ENCODE results near the gene SHISA6. TPM values are rescaled to one million over a fixed set of nuclear protein-coding genes. Genes with fewer than 3 reads are reported as not detected.

The SHISA6 gene
- polyA plus RNA-seq, 1 donor from 2014 or later: 1.8 TPM

DNA sequence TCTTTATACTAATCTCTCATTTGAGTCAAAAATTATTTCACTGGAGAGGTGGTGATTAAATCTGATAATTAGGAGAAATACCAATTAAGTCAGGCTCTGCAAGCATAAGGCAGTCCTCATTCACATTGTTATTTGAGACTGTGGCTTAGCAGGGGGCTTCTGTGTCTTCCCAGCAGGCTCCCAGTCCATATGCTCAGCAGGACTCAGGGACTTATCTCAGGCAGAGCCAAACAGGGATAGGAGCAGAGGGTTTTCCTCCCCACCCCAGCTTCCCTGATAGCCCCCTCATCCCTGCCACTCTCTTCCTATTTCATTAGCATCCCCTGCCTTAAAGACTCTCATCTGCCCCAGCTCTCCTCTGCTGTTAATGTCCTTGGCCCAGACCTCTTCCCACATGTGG, 252.9 kb downstream of the SHISA6 start:
- no peaks in the 10 kb centered on the region for H3K9me3 ChIP-seq (ENCODE audit: low read length)
- no peak overlapping the region for H3K4me3 ChIP-seq (ENCODE audit: low read length)
- TF ChIP-seq MXI1 (conservative IDR thresholded peaks at IDR 0.05; ENCODE audit: poor library complexity, severe bottlenecking) (no peak), CTCF (IDR thresholded peaks at IDR 0.05; ENCODE audit: poor library complexity, severe bottlenecking) (no peak), EZH2 (IDR thresholded peaks at IDR 0.05; ENCODE audit: borderline replicate concordance, insufficient read depth, low read length, poor library complexity, severe bottlenecking) (no peak), POLR2AphosphoS5 (IDR thresholded peaks at IDR 0.05) (no peak), TAF1 (IDR thresholded peaks at IDR 0.05; ENCODE audit: low read depth) (no peak), EP300 (conservative IDR thresholded peaks at IDR 0.05; ENCODE audit: poor library complexity, severe bottlenecking) (no peak), RAD21 (conservative IDR thresholded peaks at IDR 0.05) (no peak), SMC3 (conservative IDR thresholded peaks at IDR 0.05; ENCODE audit: poor library complexity) (no peak)
- TF ChIP-seq, protein P1, sequence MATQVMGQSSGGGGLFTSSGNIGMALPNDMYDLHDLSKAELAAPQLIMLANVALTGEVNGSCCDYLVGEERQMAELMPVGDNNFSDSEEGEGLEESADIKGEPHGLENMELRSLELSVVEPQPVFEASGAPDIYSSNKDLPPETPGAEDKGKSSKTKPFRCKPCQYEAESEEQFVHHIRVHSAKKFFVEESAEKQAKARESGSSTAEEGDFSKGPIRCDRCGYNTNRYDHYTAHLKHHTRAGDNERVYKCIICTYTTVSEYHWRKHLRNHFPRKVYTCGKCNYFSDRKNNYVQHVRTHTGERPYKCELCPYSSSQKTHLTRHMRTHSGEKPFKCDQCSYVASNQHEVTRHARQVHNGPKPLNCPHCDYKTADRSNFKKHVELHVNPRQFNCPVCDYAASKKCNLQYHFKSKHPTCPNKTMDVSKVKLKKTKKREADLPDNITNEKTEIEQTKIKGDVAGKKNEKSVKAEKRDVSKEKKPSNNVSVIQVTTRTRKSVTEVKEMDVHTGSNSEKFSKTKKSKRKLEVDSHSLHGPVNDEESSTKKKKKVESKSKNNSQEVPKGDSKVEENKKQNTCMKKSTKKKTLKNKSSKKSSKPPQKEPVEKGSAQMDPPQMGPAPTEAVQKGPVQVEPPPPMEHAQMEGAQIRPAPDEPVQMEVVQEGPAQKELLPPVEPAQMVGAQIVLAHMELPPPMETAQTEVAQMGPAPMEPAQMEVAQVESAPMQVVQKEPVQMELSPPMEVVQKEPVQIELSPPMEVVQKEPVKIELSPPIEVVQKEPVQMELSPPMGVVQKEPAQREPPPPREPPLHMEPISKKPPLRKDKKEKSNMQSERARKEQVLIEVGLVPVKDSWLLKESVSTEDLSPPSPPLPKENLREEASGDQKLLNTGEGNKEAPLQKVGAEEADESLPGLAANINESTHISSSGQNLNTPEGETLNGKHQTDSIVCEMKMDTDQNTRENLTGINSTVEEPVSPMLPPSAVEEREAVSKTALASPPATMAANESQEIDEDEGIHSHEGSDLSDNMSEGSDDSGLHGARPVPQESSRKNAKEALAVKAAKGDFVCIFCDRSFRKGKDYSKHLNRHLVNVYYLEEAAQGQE (IDR thresholded peaks at IDR 0.05; ENCODE audit: borderline replicate concordance): no peak
- H3K36me3 ChIP-seq (ENCODE audit: insufficient read depth, low read length): no peaks in the 10 kb centered on the region
- H3K27ac ChIP-seq (ENCODE audit: low read length): no peak overlapping the region
- no peak overlapping the region for H3K4me2 ChIP-seq (ENCODE audit: low read length)
- H3K27me3 ChIP-seq (ENCODE audit: insufficient read depth, low read depth, low read length): no peaks in the 10 kb centered on the region
- H4K20me1 ChIP-seq (ENCODE audit: insufficient read depth): no peaks in the 10 kb centered on the region
- no peak overlapping the region for H2AFZ ChIP-seq (ENCODE audit: low read depth, low read length)
- no peaks in the 10 kb centered on the region for H3F3A ChIP-seq (ENCODE audit: insufficient read depth, low read length, poor library complexity, severe bottlenecking)
- H3K79me2 ChIP-seq (replicated peaks; ENCODE audit: insufficient read depth, low read length): no peaks in the 10 kb centered on the region
- no peak overlapping the region for H3K9ac ChIP-seq (ENCODE audit: low read length)
- no peaks in the 10 kb centered on the region for H3K9me2 ChIP-seq (ENCODE audit: insufficient read depth, low read length)

- H3F3A ChIP-seq (ENCODE audit: insufficient read depth, low read length, poor library complexity, severe bottlenecking): no peaks in the 10 kb centered on the region
- H3K4me2 ChIP-seq (ENCODE audit: low read length): no peak overlapping the region
- no peaks in the 10 kb centered on the region for H4K20me1 ChIP-seq (ENCODE audit: insufficient read depth)
- H3K79me2 ChIP-seq (replicated peaks; ENCODE audit: insufficient read depth, low read length): no peaks in the 10 kb centered on the region
- no peaks in the 10 kb centered on the region for H3K9me2 ChIP-seq (ENCODE audit: insufficient read depth, low read length)
- no peak overlapping the region for H3K4me3 ChIP-seq (ENCODE audit: low read length)
- H3K27ac ChIP-seq (ENCODE audit: low read length): no peak overlapping the region
- H3K36me3 ChIP-seq (ENCODE audit: insufficient read depth, low read length): no peaks in the 10 kb centered on the region
- H2AFZ ChIP-seq (ENCODE audit: low read depth, low read length): no peak overlapping the region
- H3K9ac ChIP-seq (ENCODE audit: low read length): no peak overlapping the region
- H3K27me3 ChIP-seq (ENCODE audit: insufficient read depth, low read depth, low read length): no peaks in the 10 kb centered on the region
- TF ChIP-seq EZH2 (IDR thresholded peaks at IDR 0.05; ENCODE audit: borderline replicate concordance, insufficient read depth, low read length, poor library complexity, severe bottlenecking): no peak
- no peaks in the 10 kb centered on the region for H3K9me3 ChIP-seq (ENCODE audit: low read length)
Measured at GRCh38 chr17:11495613-11496012, 254.6 kb downstream of the SHISA6 start.

- Histone ChIP-seq H3K36me3 (ENCODE audit: insufficient read depth, low read length) (no peaks in the 10 kb centered on the region), H3K4me2 (ENCODE audit: low read length) (no peak overlapping the region), H2AFZ (ENCODE audit: low read depth, low read length) (no peak overlapping the region), H3K27me3 (ENCODE audit: insufficient read depth, low read depth, low read length) (no peaks in the 10 kb centered on the region), H4K20me1 (ENCODE audit: insufficient read depth) (no peaks in the 10 kb centered on the region), H3K9me3 (ENCODE audit: low read length) (no peaks in the 10 kb centered on the region), H3K4me3 (ENCODE audit: low read length) (no peak overlapping the region), H3K9ac (ENCODE audit: low read length) (no peak overlapping the region), H3F3A (ENCODE audit: insufficient read depth, low read length, poor library complexity, severe bottlenecking) (no peaks in the 10 kb centered on the region), H3K9me2 (ENCODE audit: insufficient read depth, low read length) (no peaks in the 10 kb centered on the region), H3K79me2 (replicated peaks; ENCODE audit: insufficient read depth, low read length) (no peaks in the 10 kb centered on the region), H3K27ac (ENCODE audit: low read length) (no peak overlapping the region)
- TF ChIP-seq SMC3 (conservative IDR thresholded peaks at IDR 0.05; ENCODE audit: poor library complexity): no peak
- TF ChIP-seq TAF1 (IDR thresholded peaks at IDR 0.05; ENCODE audit: low read depth): no peak
- TF ChIP-seq POLR2AphosphoS5 (IDR thresholded peaks at IDR 0.05): no peak
- no peak for TF ChIP-seq RAD21 (conservative IDR thresholded peaks at IDR 0.05)
- TF ChIP-seq, protein P1 (IDR thresholded peaks at IDR 0.05; ENCODE audit: borderline replicate concordance): no peak
- no peak for TF ChIP-seq EZH2 (IDR thresholded peaks at IDR 0.05; ENCODE audit: borderline replicate concordance, insufficient read depth, low read length, poor library complexity, severe bottlenecking)
- TF ChIP-seq CTCF (IDR thresholded peaks at IDR 0.05; ENCODE audit: poor library complexity, severe bottlenecking): no peak
- TF ChIP-seq EP300 (conservative IDR thresholded peaks at IDR 0.05; ENCODE audit: poor library complexity, severe bottlenecking): no peak
- TF ChIP-seq MXI1 (conservative IDR thresholded peaks at IDR 0.05; ENCODE audit: poor library complexity, severe bottlenecking): no peak
Measured at GRCh38 chr17:11499881-11500280, 258.9 kb downstream of the SHISA6 start.
